Amniotic epithelial cell (primary cell): ENCODE data around the gene COMMD10.
A peak's percentile ranks its signal among the peaks of the same experiment; 100 is the strongest.

Experiments
- DNase-seq: peaks from one replicate; pipeline ENCODE4 v3.0.0-alpha.2; 2010; ENCODE audit warnings: low read depth

The COMMD10 gene

DNA sequence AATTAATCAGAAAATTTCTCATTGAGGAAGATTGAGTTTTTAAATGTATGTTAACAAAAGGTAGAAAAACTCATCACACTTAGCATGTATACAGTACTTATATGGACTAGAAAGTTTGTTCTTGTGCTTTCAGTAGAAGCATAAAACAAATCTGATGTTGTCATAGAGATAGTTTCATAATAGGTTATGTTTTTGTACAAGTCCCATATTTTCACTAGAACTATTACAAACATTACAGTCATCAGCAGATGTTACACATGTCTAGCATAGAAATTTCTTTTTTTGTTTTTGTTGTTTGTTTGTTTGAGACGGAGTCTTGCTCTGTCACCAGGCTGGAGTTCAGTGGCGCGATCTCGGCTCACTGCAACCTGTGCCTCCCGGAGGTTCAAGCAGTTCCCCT, 131.4 kb downstream of the COMMD10 start:
- peak; percentile 17 for DNase-seq

DNA sequence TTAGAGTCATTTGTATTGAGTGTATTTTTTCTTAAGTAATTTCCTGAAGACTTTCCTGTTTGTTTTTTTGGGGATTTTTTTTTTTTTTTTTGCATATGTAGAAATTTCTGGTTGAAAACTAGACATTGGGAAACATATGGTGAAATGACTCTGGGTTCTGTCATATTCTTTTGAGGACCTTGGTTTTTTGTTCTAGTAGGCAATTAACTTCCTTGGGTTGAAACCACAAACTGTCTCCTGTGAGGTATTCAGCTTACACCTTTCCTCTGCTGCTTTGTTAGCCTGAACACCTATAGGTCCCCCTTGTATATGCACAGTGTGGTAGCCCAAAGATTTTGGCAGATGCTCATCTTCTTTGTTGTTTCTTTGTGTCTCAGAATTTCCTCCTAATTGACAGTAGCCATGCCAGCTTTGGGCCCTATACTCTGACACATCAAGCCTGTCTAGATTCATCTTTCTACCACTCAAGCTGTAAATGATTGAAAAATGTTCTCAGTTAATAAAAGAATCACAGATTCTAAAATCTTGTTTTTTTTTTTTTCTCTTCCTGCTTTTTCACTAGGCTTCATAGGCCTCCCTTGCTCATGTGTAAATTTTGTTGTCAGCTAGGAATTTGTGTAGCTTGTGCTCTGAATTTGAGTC, 140.6 kb downstream of the COMMD10 start:
- DNase-seq = no peak

DNA sequence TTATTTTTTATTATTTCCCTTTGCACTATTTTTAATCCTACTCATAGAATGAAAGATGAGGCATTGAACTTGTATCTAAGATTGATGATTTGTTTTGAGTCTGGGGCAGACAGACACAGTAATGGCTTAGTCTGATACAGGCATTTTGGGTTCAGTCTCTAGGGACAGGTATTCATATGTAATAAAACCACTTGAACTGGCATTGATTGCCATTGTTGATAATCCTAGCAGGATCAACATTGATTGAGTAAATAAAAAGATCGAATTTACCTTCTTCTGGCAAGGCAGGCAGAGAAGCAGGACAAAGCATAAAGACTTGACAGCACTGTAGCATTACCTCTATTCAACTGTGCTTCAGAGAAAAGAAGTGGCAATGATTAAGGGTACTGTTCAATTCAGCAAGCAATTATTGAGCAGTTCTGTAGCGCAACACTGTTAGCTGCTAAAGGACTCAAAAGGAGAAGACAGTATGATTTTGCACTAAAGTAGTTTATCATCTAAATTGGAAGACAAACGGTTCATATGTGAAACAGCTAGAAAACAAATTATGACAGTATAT, 144.4 kb downstream of the COMMD10 start:
- no peak for DNase-seq

DNA sequence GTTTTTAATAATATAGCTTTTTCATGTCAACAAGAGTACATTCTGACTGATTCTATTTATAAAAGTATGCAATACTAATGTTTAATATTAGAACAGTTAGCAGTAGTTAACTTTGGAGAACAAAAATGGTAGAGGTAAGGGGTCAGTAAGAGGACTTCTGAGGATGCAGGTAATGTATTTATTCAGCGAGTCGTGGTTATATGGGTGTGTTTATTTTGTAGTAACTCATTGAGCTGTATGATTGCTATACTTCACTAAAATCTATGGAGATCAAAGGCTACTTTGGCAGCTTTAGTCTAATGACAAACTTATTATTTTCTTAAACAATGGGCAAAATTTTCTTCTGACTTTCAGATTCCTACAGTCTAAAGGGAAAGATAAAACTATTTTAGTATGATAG, 146.5 kb downstream of the COMMD10 start:
- no peak for DNase-seq

DNA sequence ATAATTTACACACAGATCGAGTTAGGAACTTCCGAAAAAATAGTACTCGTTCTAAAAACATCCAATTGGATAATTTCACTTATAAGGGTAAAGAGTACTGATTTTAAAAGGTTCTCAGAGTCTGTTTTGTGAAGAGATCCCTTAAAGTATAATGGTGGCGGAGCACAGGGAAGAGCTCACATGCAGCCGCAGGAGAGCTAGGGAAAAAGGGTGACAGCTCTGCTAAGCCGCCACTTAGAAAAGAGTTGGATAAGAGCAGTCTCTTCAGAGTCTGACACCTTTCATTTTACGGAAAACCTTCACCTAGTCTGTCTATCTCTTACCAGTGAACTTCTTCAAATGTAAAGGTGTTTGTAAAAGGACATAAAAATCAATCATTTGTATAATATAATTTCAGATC, 149.9 kb downstream of the COMMD10 start:
- DNase-seq = no peak

DNA sequence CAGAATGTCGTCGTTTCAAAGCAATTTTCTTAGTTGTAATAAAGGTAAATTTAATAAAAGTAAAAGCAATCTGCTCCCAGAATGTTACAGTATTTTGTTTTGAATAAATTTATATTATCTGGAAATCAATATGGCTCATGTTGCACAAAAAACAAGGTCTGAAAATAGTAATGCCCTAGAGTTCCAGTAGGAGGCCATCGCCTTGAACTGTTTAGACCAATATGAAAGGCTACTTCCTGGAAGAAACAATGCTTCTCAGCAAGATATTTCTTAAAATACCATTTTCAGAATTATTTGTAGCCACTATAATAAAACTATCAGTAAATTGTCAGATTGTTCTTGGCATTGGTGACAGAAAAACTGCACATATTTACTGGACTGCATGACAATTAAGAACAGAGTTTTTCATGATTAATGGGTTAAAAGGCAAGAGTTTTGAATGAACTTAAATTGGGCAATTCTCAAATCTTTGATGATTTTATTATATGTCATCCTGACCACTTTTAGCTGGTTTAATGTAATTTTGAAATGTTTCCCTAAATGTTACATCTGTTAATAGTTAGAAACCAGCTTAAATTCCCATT, 153.2 kb downstream of the COMMD10 start:
- no peak for DNase-seq

DNA sequence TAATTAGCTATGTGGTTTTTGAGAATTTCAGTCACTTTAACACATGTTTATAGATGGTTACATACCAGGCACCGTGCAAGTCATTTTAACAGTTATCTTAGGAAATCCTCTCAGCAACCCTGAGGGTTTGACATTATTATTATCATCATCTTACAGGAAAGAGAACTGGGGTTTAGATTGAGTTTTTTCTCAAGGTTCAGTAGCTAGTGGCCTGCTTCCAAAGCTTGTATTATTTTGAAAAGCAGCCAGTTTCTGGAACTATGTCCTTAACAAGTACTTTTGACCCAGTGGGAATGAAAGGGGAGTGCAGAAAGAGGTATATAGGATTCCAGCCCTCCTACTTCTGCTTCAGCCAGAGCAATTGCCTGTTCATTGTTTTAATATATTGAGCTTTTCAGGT, 157.5 kb downstream of the COMMD10 start:
- DNase-seq = no peak

DNA sequence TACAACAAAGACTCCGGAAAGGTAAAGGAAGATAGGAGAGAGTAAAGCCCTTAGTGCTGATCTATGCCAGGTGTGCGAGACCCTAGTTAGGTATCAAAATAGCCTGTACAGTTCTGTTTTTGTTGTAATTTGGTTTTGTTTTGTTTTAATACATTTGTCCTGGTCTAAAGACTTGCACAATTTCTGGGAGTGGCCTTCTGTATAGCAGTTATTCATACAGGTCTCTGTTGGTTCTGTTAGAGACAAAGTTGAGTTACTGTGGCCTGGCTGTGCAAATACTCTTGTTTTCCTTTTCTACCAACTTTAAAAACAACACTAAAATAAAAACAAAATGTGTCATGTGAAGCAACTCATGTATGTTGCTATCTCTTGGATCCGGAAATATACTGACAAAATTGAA, 163.6 kb downstream of the COMMD10 start:
- peak; percentile 23 for DNase-seq

DNA sequence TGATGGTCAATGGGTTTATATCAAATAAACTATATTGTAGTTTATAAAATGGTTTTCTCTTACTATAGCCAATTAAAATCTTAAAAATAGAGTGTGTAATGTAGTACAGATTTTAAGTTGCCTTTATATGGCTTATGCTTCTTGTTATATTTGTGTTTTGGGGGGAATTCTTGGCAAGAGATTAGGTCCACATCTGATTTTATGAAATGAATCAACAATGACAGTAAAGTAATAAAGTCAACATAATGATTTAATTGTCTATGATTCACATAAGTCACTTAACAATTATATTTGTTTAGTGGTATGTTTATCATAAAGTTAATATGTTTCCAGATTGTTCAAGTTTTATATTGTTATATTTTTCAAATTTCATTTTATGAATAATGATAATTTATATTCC, 164.8 kb downstream of the COMMD10 start:
- no peak for DNase-seq

DNA sequence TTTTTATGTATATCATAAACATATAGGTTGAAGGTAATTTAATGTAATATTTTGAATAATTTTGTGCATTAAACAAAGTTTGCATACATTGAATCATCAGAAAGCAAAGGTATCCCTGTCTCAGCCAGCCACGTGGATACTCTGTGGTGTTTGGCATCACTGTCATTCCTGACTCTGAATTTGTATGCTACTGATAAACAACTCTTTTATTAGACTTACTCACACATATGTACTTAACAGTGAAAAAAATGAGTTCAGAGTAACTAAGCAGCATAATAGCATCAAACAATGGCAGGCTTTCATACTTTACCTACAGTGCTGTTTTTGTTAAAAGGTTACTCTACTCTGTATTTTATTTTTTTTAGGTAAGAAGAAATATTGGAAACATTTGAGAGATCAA, 171.9 kb downstream of the COMMD10 start:
- no peak for DNase-seq

DNA sequence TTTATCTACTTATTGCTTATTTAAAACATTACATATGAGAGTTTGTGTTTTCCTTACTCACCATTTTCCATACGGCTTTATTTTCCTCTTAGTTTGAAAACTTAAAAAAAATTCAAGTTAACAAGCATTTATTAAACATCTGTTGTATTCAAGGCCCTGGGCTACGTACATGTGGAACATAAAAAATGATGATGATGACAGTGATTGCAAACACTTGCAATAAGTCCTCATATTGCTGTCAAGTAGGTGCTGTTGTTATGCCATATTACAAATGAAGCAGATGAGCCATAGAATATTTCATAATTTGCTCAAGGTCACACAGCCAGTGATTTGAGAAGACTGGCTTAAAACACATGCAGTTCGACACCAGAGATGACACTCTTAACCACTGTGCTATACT, 180.6 kb downstream of the COMMD10 start:
- DNase-seq = peak; percentile 61

DNA sequence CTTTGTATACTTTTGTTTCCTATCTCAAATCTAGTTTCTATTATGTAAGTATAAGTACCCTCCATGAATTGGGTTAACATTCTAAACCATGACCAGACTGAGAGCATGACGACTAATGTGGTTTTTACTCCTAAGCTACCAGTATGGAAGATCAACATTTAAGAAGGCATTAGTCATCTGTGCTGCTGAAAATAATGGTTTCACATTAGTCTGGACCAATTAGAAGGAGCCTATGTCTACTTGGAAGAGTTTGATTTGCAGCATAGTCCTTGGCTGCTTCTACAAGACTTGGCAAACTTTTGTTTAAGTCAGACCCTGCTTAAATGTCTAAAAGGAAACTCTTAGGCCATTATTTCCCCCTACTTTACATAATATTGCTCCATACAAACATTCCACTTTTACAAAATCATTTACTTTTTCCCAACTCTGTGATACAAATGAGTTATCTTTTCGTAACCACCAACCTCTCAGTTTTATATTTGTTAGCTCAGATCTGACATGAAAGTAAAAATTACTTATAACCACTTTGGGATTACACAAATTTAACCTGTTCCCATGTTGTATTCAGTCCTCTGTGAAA, 186.7 kb downstream of the COMMD10 start:
- peak; percentile 80 for DNase-seq

DNA sequence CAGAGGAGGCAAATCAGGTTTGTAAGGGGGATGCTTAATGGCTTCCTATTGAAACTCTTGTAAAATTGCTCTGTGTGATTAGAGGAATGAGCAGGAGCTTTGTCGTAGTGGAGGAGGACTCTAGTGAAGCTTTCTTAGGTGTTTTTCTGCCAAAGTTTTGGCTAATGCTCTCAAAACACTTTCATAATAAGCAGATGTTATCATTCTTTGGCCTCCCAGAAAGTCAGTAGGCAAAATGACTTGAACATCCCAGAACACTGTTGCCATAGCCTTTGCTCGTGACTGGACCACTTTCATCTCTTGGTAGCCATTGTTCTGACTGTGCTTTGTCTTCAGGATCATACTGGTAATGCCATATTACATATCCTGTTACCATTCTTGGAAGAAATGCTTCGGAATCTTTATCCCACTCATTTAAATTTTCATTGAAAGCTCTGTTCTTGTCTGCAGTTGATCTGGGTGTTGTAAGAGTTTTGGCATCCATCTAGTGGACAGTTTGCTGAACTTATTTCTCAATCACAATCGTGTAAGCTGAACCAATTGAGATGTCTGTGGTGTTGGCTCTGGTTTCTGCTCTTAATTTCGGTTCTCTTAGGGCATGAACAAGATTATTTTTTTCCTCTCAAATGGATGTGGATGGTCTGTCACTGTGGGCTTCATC, 187.6 kb downstream of the COMMD10 start:
- peak; percentile 68 for DNase-seq

DNA sequence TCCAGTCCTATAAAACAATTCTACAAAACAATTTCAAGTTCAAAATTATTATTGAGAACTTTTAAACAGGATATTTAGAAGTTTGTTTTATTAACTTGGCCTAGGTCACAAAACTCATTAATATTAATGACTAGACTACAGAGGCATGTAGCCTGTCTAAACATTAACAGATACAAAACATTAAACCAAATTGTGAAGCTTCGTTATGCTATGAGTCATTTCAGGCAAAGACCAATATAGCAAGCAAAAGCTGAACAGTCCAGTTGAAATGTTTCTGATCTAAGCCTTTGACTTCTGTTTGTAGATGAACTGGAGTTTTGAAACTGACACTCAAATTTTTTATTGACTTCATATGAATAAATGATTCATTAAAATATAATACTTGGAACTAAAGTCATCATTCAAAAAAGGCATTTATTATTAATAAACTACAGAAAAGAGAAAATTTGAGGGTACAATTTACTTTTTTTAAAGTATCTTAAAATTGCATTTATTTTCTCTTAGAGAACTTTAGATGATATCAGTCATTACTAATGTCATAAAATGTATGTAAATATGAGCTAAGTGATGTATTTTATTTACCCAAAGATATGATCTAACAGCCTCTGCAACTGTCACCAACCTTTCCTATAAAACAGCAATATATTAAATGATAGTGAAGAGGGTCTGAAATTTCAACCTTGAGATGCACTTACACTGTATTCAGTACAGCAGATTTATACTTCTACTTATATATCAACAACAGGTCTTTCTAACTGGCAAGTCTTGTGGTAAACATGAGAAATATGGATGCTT, 188.8 kb downstream of the COMMD10 start:
- DNase-seq = peak; percentile 51

DNA sequence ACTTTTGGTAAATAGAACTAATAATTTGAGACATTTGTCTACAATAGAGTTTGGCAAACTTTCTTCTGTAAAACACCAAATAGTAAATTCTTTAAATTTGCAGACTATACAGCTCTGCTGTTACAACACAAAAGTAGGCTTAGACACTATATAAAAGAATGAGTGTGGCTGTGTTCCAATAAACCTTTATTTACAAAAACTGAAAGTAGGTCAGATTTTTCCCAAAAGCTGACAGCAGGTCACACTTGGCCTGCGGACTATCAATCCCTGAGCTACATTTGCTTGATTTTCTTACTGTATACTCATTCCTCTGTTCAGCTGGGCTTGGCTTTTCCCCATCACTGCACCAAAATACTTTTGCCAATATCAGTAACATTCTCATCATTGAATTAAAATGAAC, 189.4 kb downstream of the COMMD10 start:
- DNase-seq = no peak

DNA sequence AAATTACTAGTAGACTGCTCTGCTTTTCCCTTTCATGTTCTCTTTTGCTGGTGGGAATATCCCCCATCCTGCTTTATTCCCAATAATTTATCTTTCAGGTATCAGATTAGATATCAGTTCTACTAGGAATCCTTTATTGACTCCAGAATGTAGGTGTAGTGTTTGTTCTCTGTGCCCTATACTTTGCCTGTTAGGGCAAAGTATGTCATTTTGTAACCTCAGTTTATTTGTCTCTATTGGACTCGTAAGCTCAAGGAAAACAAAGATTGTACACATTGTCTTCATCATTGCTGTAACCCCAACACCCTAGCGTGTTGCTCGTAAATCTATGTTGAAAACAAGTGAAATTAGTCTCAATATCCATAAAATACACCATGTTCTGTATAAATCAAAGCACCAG, 190.5 kb downstream of the COMMD10 start:
- no peak for DNase-seq

DNA sequence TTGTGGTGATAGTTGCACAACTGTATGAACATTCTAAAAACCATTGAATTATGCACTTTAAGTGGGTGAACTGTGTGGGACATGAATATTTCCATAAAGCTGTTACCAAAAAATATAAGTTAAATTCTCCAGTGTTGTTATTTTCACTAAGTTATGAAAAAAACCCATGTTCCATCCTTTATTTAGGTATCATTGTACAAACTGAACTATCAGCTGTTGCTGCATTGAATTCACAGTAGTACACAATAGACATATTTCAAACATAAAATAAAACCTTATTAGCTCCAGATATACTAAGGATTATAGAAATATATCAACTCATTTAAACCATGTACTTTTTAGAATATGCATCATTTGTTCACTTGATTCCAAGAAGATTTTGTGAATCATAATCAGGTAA, 192.1 kb downstream of the COMMD10 start:
- no peak for DNase-seq

DNA sequence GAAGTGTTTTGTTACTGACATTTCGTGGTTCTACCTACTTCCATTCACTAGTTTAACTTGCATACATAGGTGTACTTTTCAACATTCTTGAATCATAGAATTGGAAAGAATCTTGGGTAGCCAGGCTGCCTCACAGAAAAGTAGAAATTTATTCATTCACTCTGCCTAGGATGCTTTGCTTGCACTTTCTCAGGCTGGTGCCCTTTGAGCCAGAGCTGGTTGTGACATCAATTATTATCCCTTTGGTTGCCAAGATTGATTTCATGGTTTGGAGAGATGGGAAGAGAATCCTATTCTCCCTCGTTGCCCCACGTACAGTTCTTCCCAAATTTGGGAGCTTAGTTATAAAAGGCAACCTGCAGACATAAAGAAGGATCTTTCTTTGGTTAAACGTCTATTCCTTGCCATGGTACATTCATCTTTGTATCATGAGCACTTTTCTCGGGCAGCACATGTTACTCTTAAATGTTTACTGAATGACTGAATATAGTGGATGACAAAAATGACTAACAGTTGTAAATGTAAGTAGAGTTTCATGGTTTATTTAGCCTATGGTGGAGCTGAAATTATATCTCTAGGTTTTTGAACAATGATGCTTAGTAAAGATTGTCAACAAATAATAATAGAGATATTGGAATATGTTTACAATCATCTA, 195.5 kb downstream of the COMMD10 start:
- DNase-seq = no peak

DNA sequence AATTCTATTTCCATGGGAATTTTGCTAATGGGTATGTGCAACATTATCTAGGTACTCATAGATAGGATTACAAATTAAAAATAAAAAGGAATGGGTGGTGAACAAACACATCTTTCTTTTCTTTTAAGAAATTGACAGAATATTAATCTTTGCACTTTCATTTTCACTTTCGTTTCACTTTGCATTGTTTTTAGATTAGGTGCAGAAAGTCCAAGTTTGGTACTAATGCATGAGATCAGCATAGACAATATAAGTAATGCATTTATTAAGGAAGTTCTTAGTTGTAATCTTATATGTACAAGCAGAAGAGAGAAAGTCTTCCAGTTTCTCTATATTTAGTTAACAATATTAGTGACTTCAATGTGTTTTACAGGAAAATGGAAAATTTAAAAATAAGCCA, 196.5 kb downstream of the COMMD10 start:
- DNase-seq = no peak

DNA sequence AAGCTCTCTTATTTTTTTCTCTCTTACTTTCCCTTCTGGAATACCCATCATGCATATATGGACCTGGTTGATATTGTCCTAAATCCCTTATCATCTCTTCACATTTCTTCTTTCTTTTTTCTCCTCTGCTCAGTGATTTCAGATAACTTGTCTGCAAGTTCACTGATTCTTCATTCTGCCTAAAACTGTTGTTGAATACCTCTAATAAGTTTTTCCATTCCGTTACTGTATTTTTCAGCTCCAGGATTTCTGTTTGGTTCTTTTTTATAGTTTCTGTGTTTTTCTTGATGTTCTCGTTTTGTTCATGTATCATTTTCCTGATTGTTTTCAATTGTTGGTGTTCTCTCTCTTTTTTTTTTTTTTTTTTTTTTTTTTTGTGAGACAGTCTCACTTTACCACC, 203.7 kb downstream of the COMMD10 start:
- DNase-seq = no peak

DNA sequence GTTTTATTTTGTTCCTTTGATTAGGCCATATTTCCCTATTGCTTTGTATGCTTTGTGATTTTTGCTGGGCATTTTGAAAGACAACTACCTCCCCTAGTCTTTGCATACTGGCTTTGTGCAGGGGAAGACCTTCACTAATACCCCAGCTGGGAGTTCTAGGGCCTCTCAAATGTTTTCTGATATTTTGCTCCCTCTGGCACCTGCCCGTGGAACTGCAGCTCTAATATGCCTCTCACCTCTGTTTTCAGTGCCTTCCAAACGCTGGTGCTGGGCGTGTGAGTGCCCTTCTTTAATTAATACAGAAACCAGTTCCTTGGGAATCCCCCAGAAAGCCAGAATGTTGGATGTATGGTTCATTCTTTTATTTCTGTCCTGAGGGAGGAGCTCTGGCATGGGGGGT, 204.5 kb downstream of the COMMD10 start:
- DNase-seq = no peak

DNA sequence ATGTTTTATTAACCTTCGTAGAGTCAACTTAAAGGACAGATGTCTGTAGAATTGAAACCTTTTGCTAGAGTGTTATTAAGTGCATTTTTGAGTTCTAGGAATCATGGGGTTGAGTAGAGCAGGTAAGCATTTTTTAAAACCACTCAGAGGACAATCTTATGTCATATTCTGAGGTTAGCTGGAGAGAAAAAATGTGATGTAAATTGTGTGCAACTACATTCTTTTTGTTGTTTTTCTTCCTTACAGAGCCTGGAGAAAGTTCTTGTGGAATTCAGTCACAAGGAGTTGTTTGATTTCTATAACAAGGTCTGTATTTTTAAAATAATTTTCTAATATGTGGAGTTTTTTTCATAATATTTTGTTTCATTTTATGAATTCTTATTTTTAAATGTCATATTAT, 206.4 kb downstream of the COMMD10 start:
- DNase-seq = no peak
